C4-2B (cell line): ENCODE results near the gene FIG4.

Source experiments
- ZFX ChIP-seq: fragments of 450-650 bp; IDR thresholded peaks from 2 replicates; pipeline ENCODE4 v1.6.1; 2017
- TF ChIP-seq, protein P1 (sequence below): fragments of 450-650 bp; conservative IDR thresholded peaks from 2 replicates; pipeline ENCODE4 v1.5.1; 2017; ENCODE audit warnings: mild to moderate bottlenecking

GRCh38 chr6:109861946-109862345 lies 170.8 kb downstream of the FIG4 start:
- TF ChIP-seq, protein P1, sequence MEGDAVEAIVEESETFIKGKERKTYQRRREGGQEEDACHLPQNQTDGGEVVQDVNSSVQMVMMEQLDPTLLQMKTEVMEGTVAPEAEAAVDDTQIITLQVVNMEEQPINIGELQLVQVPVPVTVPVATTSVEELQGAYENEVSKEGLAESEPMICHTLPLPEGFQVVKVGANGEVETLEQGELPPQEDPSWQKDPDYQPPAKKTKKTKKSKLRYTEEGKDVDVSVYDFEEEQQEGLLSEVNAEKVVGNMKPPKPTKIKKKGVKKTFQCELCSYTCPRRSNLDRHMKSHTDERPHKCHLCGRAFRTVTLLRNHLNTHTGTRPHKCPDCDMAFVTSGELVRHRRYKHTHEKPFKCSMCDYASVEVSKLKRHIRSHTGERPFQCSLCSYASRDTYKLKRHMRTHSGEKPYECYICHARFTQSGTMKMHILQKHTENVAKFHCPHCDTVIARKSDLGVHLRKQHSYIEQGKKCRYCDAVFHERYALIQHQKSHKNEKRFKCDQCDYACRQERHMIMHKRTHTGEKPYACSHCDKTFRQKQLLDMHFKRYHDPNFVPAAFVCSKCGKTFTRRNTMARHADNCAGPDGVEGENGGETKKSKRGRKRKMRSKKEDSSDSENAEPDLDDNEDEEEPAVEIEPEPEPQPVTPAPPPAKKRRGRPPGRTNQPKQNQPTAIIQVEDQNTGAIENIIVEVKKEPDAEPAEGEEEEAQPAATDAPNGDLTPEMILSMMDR = no peak
- TF ChIP-seq ZFX = no peak
